ENCODE measurements around the gene CLSTN2. TPM values are rescaled to one million over a fixed set of nuclear protein-coding genes. Genes with fewer than 3 reads are reported as not detected.

CLSTN2 gene
- total RNA-seq, 1 experiment from 2014 or later, result 0.02 TPM

DNA sequence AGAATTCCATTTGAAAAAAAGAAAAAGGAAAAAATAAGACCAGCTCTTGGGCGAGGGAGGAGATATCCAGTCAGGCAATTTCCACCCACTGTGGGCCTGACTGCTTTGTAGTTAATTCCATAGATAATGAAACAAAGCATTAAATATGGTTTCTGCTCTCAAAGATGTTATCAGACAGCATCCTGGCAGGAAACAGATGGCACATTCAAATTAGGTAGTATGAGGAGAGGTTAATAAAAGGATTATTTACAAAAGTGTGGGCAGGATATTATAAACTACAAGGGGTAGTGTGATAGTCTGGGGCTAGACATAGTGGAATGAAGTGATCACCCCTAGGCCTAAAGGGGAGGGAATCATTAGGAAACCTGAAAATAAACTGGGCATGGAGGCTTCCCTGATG is 193.2 kb downstream of the CLSTN2 start:
- H3K4me3 ChIP-seq (replicated peaks in 1 of 2; ENCODE audit: low read depth in 1 of 2, low read length in 2 of 2), result no peak overlapping the region
- no peaks in the 10 kb centered on the region for H3K36me3 ChIP-seq (ENCODE audit: control insufficient read depth in 1 of 2, insufficient read depth in 2 of 2, low read length in 2 of 2)
- ChIA-PET POLR2A (no interaction called here), CTCF (interaction anchor here (1.0 to 1.6 kb wide), 7 partner anchors 10 to 736 kb away, joined by 3 to 5 read pairs (median 3); no protein-coding TSS in a partner anchor), RAD21 (ENCODE audit: low non-redundant PET in 1 of 2, low total read pairs in 2 of 2, uncharacterized antibody in 2 of 2, unreplicated experiment in 2 of 2) (interaction anchor here in 1 of 2 experiments (0.6 kb wide), 1 partner anchor 1066 kb away, joined by 6 read pairs; no protein-coding TSS in a partner anchor)
- no peaks in the 10 kb centered on the region for H3K79me2 ChIP-seq (ENCODE audit: insufficient read depth, low read length)
- no peaks in the 10 kb centered on the region for H3K9me3 ChIP-seq (ENCODE audit: control insufficient read depth in 1 of 2, insufficient read depth in 1 of 2, low read depth in 1 of 2, low read length in 2 of 2)
- no peaks in the 10 kb centered on the region for H3K9me2 ChIP-seq (ENCODE audit: insufficient read depth)
- intact Hi-C loops (cut with micrococcal nuclease), result loop anchor here (1.0 to 5.0 kb wide), 3 partner anchors 609 to 1064 kb away; no protein-coding TSS in a partner anchor
- H3K4me1 ChIP-seq (ENCODE audit: control insufficient read depth in 1 of 2, insufficient read depth in 2 of 2, low read length in 2 of 2), result no peaks in the 10 kb centered on the region
- H4K20me1 ChIP-seq (ENCODE audit: insufficient read depth), result no peaks in the 10 kb centered on the region
- no peak overlapping the region for H3K9ac ChIP-seq (ENCODE audit: low read length)
- TF ChIP-seq TCF7L2 (IDR thresholded peaks at IDR 0.05; ENCODE audit: borderline replicate concordance, extremely low read depth, insufficient read depth, insufficient read length) (no peak), SIN3A (IDR thresholded peaks at IDR 0.05; ENCODE audit: low read depth) (no peak), YY1 (IDR thresholded peaks at IDR 0.05; ENCODE audit: extremely low read depth, insufficient replicate concordance, low read depth, low read length) (no peak), RAD21 (IDR thresholded peaks at IDR 0.05; ENCODE audit: low read depth) (no peak), EZH2phosphoT487 (IDR thresholded peaks at IDR 0.05; ENCODE audit: borderline replicate concordance) (no peak), ZNF274 (IDR thresholded peaks at IDR 0.05; ENCODE audit: low read depth, low read length) (no peak), SP1 (IDR thresholded peaks at IDR 0.05; ENCODE audit: low read depth) (no peak), JUND (IDR thresholded peaks at IDR 0.05) (no peak), SRF (IDR thresholded peaks at IDR 0.05; ENCODE audit: low read depth) (no peak)
- TF ChIP-seq, protein P1, sequence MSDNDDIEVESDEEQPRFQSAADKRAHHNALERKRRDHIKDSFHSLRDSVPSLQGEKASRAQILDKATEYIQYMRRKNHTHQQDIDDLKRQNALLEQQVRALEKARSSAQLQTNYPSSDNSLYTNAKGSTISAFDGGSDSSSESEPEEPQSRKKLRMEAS (IDR thresholded peaks at IDR 0.05), result no peak
- no peak overlapping the region for H3K27ac ChIP-seq (ENCODE audit: low read depth, low read length)
- peak; percentile 39; the same call in 1 of the 2 replicates for ATAC-seq
- no TSS peak for BruUV-seq (replicated peaks)
- no peak overlapping the region for H2AFZ ChIP-seq (ENCODE audit: low read depth, low read length, poor library complexity, severe bottlenecking)
- H3K27me3 ChIP-seq (ENCODE audit: insufficient read depth, low read length), result peaks cover 29% of the 10 kb centered on the region
- DNase-seq (ENCODE audit: low read depth, low spot score), result no peak
- H3K4me2 ChIP-seq (ENCODE audit: low read length), result no peak overlapping the region

DNA sequence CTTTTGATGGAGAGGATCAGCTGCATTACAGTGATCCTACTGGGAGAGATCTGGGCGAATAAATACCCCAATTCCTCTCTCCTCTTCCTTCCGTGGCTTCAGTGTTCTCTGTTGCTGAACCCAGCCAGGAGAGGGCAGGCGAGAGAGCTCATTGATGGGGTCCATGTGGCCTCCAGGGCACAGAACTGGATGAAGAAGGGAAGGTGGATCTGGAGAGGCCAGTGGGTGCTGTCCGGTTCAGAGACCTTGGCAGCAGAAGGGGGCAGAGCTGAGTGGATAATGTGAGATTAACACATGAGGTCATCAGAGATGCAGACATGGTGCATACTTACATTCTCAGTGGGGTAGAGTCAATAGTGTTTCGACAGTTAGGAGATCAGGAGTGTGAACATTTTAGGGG is 193.6 kb downstream of the CLSTN2 start:
- ChIA-PET CTCF (interaction anchor here (1.0 to 1.6 kb wide), 8 partner anchors 10 to 735 kb away, joined by 3 to 5 read pairs (median 3); no protein-coding TSS in a partner anchor), POLR2A (interaction anchor here (1.1 kb wide), 1 partner anchor 12 kb away, joined by 3 read pairs; no protein-coding TSS in a partner anchor), RAD21 (ENCODE audit: low non-redundant PET in 1 of 2, low total read pairs in 2 of 2, uncharacterized antibody in 2 of 2, unreplicated experiment in 2 of 2) (interaction anchor here in 1 of 2 experiments (0.6 kb wide), 1 partner anchor 1066 kb away, joined by 6 read pairs; no protein-coding TSS in a partner anchor)
- Histone ChIP-seq H3K79me2 (ENCODE audit: insufficient read depth, low read length) (no peaks in the 10 kb centered on the region), H3K4me3 (replicated peaks in 1 of 2; ENCODE audit: low read depth in 1 of 2, low read length in 2 of 2) (no peak overlapping the region), H3K4me1 (ENCODE audit: control insufficient read depth in 1 of 2, insufficient read depth in 2 of 2, low read length in 2 of 2) (no peaks in the 10 kb centered on the region), H3K4me2 (ENCODE audit: low read length) (no peak overlapping the region), H3K36me3 (ENCODE audit: control insufficient read depth in 1 of 2, insufficient read depth in 2 of 2, low read length in 2 of 2) (no peaks in the 10 kb centered on the region), H3K27me3 (ENCODE audit: insufficient read depth, low read length) (peaks cover 30% of the 10 kb centered on the region), H3K27ac (ENCODE audit: low read depth, low read length) (no peak overlapping the region), H4K20me1 (ENCODE audit: insufficient read depth) (no peaks in the 10 kb centered on the region), H3K9ac (ENCODE audit: low read length) (no peak overlapping the region), H3K9me2 (ENCODE audit: insufficient read depth) (no peaks in the 10 kb centered on the region), H2AFZ (ENCODE audit: low read depth, low read length, poor library complexity, severe bottlenecking) (no peak overlapping the region), H3K9me3 (ENCODE audit: control insufficient read depth in 1 of 2, insufficient read depth in 1 of 2, low read depth in 1 of 2, low read length in 2 of 2) (no peaks in the 10 kb centered on the region)
- no TSS peak for BruUV-seq (replicated peaks)
- DNase-seq (ENCODE audit: low read depth, low spot score) (peak; percentile 1), ATAC-seq (peak; percentile 97)
- peak; percentile 50 for TF ChIP-seq RAD21 (IDR thresholded peaks at IDR 0.05; ENCODE audit: low read depth)
- TF ChIP-seq, protein P2, sequence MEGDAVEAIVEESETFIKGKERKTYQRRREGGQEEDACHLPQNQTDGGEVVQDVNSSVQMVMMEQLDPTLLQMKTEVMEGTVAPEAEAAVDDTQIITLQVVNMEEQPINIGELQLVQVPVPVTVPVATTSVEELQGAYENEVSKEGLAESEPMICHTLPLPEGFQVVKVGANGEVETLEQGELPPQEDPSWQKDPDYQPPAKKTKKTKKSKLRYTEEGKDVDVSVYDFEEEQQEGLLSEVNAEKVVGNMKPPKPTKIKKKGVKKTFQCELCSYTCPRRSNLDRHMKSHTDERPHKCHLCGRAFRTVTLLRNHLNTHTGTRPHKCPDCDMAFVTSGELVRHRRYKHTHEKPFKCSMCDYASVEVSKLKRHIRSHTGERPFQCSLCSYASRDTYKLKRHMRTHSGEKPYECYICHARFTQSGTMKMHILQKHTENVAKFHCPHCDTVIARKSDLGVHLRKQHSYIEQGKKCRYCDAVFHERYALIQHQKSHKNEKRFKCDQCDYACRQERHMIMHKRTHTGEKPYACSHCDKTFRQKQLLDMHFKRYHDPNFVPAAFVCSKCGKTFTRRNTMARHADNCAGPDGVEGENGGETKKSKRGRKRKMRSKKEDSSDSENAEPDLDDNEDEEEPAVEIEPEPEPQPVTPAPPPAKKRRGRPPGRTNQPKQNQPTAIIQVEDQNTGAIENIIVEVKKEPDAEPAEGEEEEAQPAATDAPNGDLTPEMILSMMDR (IDR thresholded peaks at IDR 0.05 in 2 of 3, conservative IDR thresholded peaks at IDR 0.05 in 1 of 3; ENCODE audit: borderline replicate concordance in 1 of 3, insufficient read depth in 1 of 3, low read depth in 2 of 3, low read length in 2 of 3), result peak; percentile 54 to 74 (median 68); a peak in 5 of 6 replicates
- no peak for TF ChIP-seq EGR1 (IDR thresholded peaks at IDR 0.05; ENCODE audit: low read depth)
- intact Hi-C loops (cut with micrococcal nuclease), result loop anchor here (1.0 to 5.0 kb wide), 3 partner anchors 609 to 1064 kb away; no protein-coding TSS in a partner anchor

Data from HCT116 (cell line).